Measurements from ENCODE around the gene TNS2.

TNS2 gene

DNA sequence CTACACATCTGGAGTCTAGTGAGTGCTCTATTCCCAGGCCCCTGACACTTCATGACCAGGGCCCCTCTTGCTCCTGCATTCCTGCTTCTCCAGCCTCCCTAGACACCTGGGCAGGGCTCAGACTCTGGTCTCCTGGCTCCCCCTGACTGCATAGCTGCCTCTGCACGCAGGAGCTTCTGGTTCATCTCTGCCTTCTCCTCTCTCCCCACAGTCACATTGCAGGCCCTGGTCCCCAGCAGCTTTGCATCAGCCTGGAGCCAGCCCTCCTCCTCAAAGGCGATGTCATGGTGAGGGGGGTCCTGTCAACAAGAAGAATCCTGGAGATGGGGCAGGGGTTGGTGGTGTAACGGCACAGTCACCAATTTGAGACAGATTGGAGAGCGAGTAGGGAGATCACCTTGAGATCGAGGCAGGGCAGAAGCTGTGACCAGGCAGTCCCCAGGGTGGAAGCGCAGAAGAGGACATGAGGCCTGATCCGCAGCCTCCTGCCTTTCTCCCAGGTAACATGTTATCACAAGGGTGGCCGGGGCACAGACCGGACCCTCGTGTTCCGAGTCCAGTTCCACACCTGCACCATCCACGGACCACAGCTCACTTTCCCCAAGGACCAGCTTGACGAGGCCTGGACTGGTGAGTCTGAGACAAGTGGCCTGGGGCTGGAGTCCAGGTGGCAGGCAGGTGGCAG lies 8.1 kb downstream of the TNS2 start:
- TF ChIP-seq, protein P1, sequence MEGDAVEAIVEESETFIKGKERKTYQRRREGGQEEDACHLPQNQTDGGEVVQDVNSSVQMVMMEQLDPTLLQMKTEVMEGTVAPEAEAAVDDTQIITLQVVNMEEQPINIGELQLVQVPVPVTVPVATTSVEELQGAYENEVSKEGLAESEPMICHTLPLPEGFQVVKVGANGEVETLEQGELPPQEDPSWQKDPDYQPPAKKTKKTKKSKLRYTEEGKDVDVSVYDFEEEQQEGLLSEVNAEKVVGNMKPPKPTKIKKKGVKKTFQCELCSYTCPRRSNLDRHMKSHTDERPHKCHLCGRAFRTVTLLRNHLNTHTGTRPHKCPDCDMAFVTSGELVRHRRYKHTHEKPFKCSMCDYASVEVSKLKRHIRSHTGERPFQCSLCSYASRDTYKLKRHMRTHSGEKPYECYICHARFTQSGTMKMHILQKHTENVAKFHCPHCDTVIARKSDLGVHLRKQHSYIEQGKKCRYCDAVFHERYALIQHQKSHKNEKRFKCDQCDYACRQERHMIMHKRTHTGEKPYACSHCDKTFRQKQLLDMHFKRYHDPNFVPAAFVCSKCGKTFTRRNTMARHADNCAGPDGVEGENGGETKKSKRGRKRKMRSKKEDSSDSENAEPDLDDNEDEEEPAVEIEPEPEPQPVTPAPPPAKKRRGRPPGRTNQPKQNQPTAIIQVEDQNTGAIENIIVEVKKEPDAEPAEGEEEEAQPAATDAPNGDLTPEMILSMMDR (IDR thresholded peaks at IDR 0.05; ENCODE audit: low read length), result no peak
- TF ChIP-seq EZH2 (IDR thresholded peaks at IDR 0.05; ENCODE audit: borderline replicate concordance, low read length), result no peak
- Histone ChIP-seq H3K36me3 (ENCODE audit: insufficient read depth, low read length) (no peaks in the 10 kb centered on the region), H3K79me2 (ENCODE audit: insufficient read depth, low read length) (no peaks in the 10 kb centered on the region), H3K4me3 (ENCODE audit: low read depth, low read length, poor library complexity, severe bottlenecking) (no peak overlapping the region), H2AFZ (ENCODE audit: low read length) (no peak overlapping the region), H3K27ac (ENCODE audit: low read depth, low read length, poor library complexity, severe bottlenecking) (no peak overlapping the region), H3K9ac (ENCODE audit: low read length) (no peak overlapping the region), H3K9me3 (ENCODE audit: low read length) (no peaks in the 10 kb centered on the region), H3F3A (ENCODE audit: insufficient read depth, low read length) (no peaks in the 10 kb centered on the region), H3K4me1 (ENCODE audit: insufficient read depth, low read length, severe bottlenecking) (peaks cover 16% of the 10 kb centered on the region), H3K4me2 (ENCODE audit: low read length) (no peak overlapping the region), H4K20me1 (ENCODE audit: insufficient read depth, low read length) (no peaks in the 10 kb centered on the region), H3K27me3 (ENCODE audit: insufficient read depth, low read length) (peaks cover 7% of the 10 kb centered on the region; the same call in 1 of the 2 replicates), H3K9me2 (ENCODE audit: low read depth, low read length) (no peaks in the 10 kb centered on the region)

DNA sequence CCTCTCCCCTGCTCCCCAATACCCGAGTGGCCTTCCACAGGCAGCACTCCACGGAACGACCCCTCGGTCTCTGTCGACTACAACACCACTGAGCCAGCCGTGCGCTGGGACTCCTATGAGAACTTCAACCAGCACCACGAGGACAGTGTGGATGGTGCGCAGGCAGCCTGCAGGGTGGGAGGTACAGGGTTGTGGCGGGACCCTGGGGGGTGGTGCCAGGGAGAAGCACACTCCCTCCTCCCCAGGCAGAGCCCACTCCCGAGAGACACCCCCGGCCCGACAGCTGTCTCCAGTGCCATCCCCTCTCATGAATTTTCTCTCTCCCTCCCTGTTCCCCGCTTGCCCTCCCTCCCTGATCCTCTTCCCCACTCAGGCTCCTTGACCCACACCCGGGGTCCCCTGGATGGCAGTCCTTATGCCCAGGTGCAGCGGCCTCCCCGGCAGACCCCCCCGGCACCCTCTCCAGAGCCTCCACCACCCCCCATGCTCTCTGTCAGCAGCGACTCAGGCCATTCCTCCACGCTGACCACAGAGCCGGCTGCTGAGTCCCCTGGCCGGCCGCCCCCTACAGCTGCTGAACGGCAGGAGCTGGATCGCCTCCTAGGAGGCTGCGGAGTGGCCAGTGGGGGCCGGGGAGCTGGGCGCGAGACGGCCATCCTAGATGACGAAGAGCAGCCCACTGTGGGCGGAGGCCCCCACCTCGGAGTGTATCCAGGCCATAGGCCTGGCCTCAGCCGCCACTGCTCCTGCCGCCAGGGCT lies 9.0 kb downstream of the TNS2 start:
- Histone ChIP-seq H3K9ac (ENCODE audit: low read length) (no peak overlapping the region), H3K4me2 (ENCODE audit: low read length) (no peak overlapping the region), H3K36me3 (ENCODE audit: insufficient read depth, low read length) (peaks cover 4% of the 10 kb centered on the region; the same call in 1 of the 2 replicates), H3K27ac (ENCODE audit: low read depth, low read length, poor library complexity, severe bottlenecking) (no peak overlapping the region), H3F3A (ENCODE audit: insufficient read depth, low read length) (no peaks in the 10 kb centered on the region), H3K9me2 (ENCODE audit: low read depth, low read length) (no peaks in the 10 kb centered on the region), H3K27me3 (ENCODE audit: insufficient read depth, low read length) (peaks cover 7% of the 10 kb centered on the region; the same call in 1 of the 2 replicates), H3K79me2 (ENCODE audit: insufficient read depth, low read length) (no peaks in the 10 kb centered on the region), H3K4me1 (ENCODE audit: insufficient read depth, low read length, severe bottlenecking) (peaks cover 10% of the 10 kb centered on the region), H3K9me3 (ENCODE audit: low read length) (no peaks in the 10 kb centered on the region), H2AFZ (ENCODE audit: low read length) (no peak overlapping the region), H4K20me1 (ENCODE audit: insufficient read depth, low read length) (no peaks in the 10 kb centered on the region), H3K4me3 (ENCODE audit: low read depth, low read length, poor library complexity, severe bottlenecking) (no peak overlapping the region)
- TF ChIP-seq, protein P1 (IDR thresholded peaks at IDR 0.05; ENCODE audit: low read length), result no peak
- TF ChIP-seq EZH2 (IDR thresholded peaks at IDR 0.05; ENCODE audit: borderline replicate concordance, low read length), result no peak

DNA sequence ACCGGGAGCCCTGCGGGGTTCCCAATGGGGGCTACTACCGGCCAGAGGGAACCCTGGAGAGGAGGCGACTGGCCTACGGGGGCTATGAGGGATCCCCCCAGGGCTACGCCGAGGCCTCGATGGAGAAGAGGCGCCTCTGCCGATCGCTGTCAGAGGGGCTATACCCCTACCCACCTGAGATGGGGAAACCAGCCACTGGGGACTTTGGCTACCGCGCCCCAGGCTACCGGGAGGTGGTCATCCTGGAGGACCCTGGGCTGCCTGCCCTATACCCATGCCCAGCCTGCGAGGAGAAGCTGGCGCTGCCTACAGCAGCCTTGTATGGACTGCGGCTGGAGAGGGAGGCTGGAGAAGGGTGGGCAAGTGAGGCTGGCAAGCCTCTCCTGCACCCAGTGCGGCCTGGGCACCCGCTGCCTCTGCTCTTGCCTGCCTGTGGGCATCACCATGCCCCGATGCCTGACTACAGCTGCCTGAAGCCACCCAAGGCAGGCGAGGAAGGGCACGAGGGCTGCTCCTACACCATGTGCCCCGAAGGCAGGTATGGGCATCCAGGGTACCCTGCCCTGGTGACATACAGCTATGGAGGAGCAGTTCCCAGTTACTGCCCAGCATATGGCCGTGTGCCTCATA lies 9.7 kb downstream of the TNS2 start:
- H3F3A ChIP-seq (ENCODE audit: insufficient read depth, low read length), result no peaks in the 10 kb centered on the region
- no peak overlapping the region for H3K4me3 ChIP-seq (ENCODE audit: low read depth, low read length, poor library complexity, severe bottlenecking)
- TF ChIP-seq, protein P1 (IDR thresholded peaks at IDR 0.05; ENCODE audit: low read length), result no peak
- no peak for TF ChIP-seq EZH2 (IDR thresholded peaks at IDR 0.05; ENCODE audit: borderline replicate concordance, low read length)
- H3K9ac ChIP-seq (ENCODE audit: low read length), result no peak overlapping the region
- H3K9me3 ChIP-seq (ENCODE audit: low read length), result no peaks in the 10 kb centered on the region
- H3K4me2 ChIP-seq (ENCODE audit: low read length), result no peak overlapping the region
- no peaks in the 10 kb centered on the region for H4K20me1 ChIP-seq (ENCODE audit: insufficient read depth, low read length)
- peaks cover 10% of the 10 kb centered on the region; the same call in 1 of the 2 replicates for H3K36me3 ChIP-seq (ENCODE audit: insufficient read depth, low read length)
- H2AFZ ChIP-seq (ENCODE audit: low read length), result no peak overlapping the region
- H3K79me2 ChIP-seq (ENCODE audit: insufficient read depth, low read length), result no peaks in the 10 kb centered on the region
- H3K27ac ChIP-seq (ENCODE audit: low read depth, low read length, poor library complexity, severe bottlenecking), result no peak overlapping the region
- no peaks in the 10 kb centered on the region for H3K9me2 ChIP-seq (ENCODE audit: low read depth, low read length)
- peaks cover 7% of the 10 kb centered on the region; the same call in 1 of the 2 replicates for H3K27me3 ChIP-seq (ENCODE audit: insufficient read depth, low read length)
- peaks cover 10% of the 10 kb centered on the region for H3K4me1 ChIP-seq (ENCODE audit: insufficient read depth, low read length, severe bottlenecking)
